Pancreas (tissue), 10 donors: Measurements from ENCODE around the gene ADIPOR2. TPM values are rescaled to one million over a fixed set of nuclear protein-coding genes. Genes with fewer than 3 reads are reported as not detected.

Experiments used
- ATAC-seq, 4 donors: fragments of 200-7000 bp; cut with Tn5 transposase; one replicate each; pipeline versions ENCODE4 v1.8.0 to v1.9.1; 2020; ENCODE audit warnings: mild to moderate bottlenecking in 4 of 4, moderate library complexity in 4 of 4
- DNase-seq, 6 donors: peaks; one replicate each; pipeline ENCODE4 v3.0.0-alpha.2; 2020
- FAIRE-seq: peaks from 2 replicates; lab custom pipeline; 2012; peaks lifted over from hg19 to GRCh38; lab: Jason Lieb, UNC
- H3K27ac ChIP-seq, 4 donors: fragments of 200-600 bp; sonication (generic); 1 replicate in 3 of 4; 2 replicates in 1 of 4; pipeline versions ENCODE4 v1.5.0 to v1.8.0; 2020
- H3K27me3 ChIP-seq, 4 donors: fragments of 200-600 bp; one replicate each; pipeline ENCODE4 v1.8.0; 2021
- H3K36me3 ChIP-seq, 3 donors: fragments of 200-600 bp; sonication (generic) in 1 of 3; one replicate each; pipeline versions ENCODE4 v1.5.0 to v1.8.0; 2020 to 2021
- H3K4me1 ChIP-seq, 3 donors: fragments of 200-600 bp; one replicate each; pipeline ENCODE4 v1.8.0; 2021
- H3K4me3 ChIP-seq, 4 donors: fragments of 200-600 bp; sonication (generic) in 2 of 4; one replicate each; pipeline versions ENCODE4 v1.5.0 to v1.8.0; 2020 to 2021
- H3K9me3 ChIP-seq, 4 donors: fragments of 200-600 bp; one replicate each; pipeline ENCODE4 v1.8.0; 2021
- CTCF ChIP-seq, 4 donors: fragments of 200-600 bp; sonication (generic) in 3 of 4; IDR thresholded peaks; one replicate each; pipeline versions ENCODE4 v1.5.0 to v1.8.0; 2021; ENCODE audit warnings: antibody characterized with exemption in 4 of 4
- WGBS, 2 donors: extraction: QIAGEN DNeasy Blood & Tissue Kit; methylation state at CpG; one replicate each; pipeline ENCODE4 v1.1.7; 2013; 5-methylcytosine and 5-hydroxymethylcytosine counted together
- intact Hi-C, 3 donors: fragments of 100-400 bp; cut with DNase I; formaldehyde crosslinking; loops; one replicate each; pipeline versions ENCODE4 v1.11.1 to v1.14.2; 2022
- polyA plus RNA-seq, 2 donors: library from polyadenylated mRNA; stranded (reverse); fragments of 200-250 nt; gene quantifications; one replicate each; pipeline ENCODE4 v1.2.3, GENCODE V29; 2013
- total RNA-seq, 6 donors: library from RNA; stranded (reverse); fragmentation: NEBNext Ultra II Directional in 4 of 6; extraction: Animal tissue kit (Norgen Biotek cat#: 25700) in 4 of 6; gene quantifications; one replicate each; pipeline versions ENCODE4 v1.2.1 to v1.2.4, GENCODE V29; 2021 to 2023
- donor health status: healthy with polysubstance abuse.
- donor health status: DM: no; HTN: no; CAD: no; lungs with moderate emphysema.
- donor health status: DM: no; HTN: no; CAD: no.
- donor health status: control.
- donor health status: control.
- donor health status: Bipolar disorder and iron deficiency.
- donor health status: DM: yes; HTN: yes; CAD: no.
- donor health status: DM: no; HTN: no; CAD: no.
- donor health status: DM: no; HTN: no; CAD: no.
- donor health status: DM: yes; HTN: yes; CAD: no.

Gene ADIPOR2
- total and polyA plus RNA-seq, 8 donors: 10.4 to 27.5 (median 22.1) TPM

- ATAC-seq (no peak), DNase-seq (peak in 1 of 6 donors; percentile 66), FAIRE-seq (no peak)
- Histone ChIP-seq H3K9me3 (no peaks in the 10 kb centered on the region), H3K36me3 (no peaks in the 10 kb centered on the region), H3K27ac (no peak overlapping the region), H3K27me3 (no peaks in the 10 kb centered on the region), H3K4me1 (peaks cover 0 to 6% (median 0%) of the 10 kb centered on the region in 3 donors), H3K4me3 (no peak overlapping the region)
- TF ChIP-seq CTCF (IDR thresholded peaks at IDR 0.05): no peak
- 75 to 84% methylated on average over 38 of the region's 38 CpGs for WGBS, 2 donors
- intact Hi-C loops: no loop called here
Measured at GRCh38 chr12:1827826-1828805, 137.2 kb downstream of the ADIPOR2 start.

GRCh38 chr12:1828856-1829255 is 138.0 kb downstream of the ADIPOR2 start:
- 77 to 82% methylated on average over 16 of the region's 16 CpGs for WGBS, 2 donors
- Histone ChIP-seq H3K27me3 (no peaks in the 10 kb centered on the region), H3K36me3 (no peaks in the 10 kb centered on the region), H3K27ac (no peak overlapping the region), H3K4me3 (no peak overlapping the region), H3K9me3 (no peaks in the 10 kb centered on the region), H3K4me1 (peaks cover 0 to 6% (median 0%) of the 10 kb centered on the region in 3 donors)
- FAIRE-seq (no peak), ATAC-seq (no peak), DNase-seq (peak in 1 of 6 donors; percentile 22)
- intact Hi-C loops: no loop called here
- TF ChIP-seq CTCF (IDR thresholded peaks at IDR 0.05): no peak

GRCh38 chr12:1829306-1829900 is 138.5 kb downstream of the ADIPOR2 start:
- no peak overlapping the region for H3K4me3 ChIP-seq
- FAIRE-seq: no peak
- no peak for ATAC-seq
- WGBS, 2 donors: 69 to 78% methylated on average over 11 of the region's 11 CpGs
- H3K27me3 ChIP-seq: no peaks in the 10 kb centered on the region
- peaks cover 0 to 6% (median 0%) of the 10 kb centered on the region in 3 donors for H3K4me1 ChIP-seq
- TF ChIP-seq CTCF (IDR thresholded peaks at IDR 0.05): no peak
- H3K36me3 ChIP-seq: no peaks in the 10 kb centered on the region
- intact Hi-C loops: no loop called here
- H3K27ac ChIP-seq: no peak overlapping the region
- no peaks in the 10 kb centered on the region for H3K9me3 ChIP-seq
- DNase-seq: peak in 1 of 6 donors; percentile 53

GRCh38 chr12:1830401-1830845 is 139.6 kb downstream of the ADIPOR2 start:
- FAIRE-seq (no peak), DNase-seq (peak in 1 of 6 donors; percentile 34), ATAC-seq (peak in 3 of 4 donors; percentile 9 to 16 (median 15))
- Histone ChIP-seq H3K4me3 (no peak overlapping the region), H3K4me1 (peaks cover 0 to 6% (median 0%) of the 10 kb centered on the region in 3 donors), H3K36me3 (no peaks in the 10 kb centered on the region), H3K9me3 (no peaks in the 10 kb centered on the region), H3K27me3 (no peaks in the 10 kb centered on the region), H3K27ac (no peak overlapping the region)
- TF ChIP-seq CTCF (IDR thresholded peaks at IDR 0.05): no peak
- intact Hi-C loops: no loop called here
- WGBS, 2 donors: 14 to 22% methylated on average over 3 of the region's 3 CpGs
